HG02642 (cell line): ENCODE measurements around the gene PBRM1.
"Not testable (repeated sequence)": the region's sequence is repeated elsewhere in the genome, so short reads cannot be mapped to it uniquely, and the experiment has no call there.

ENCODE experiments used
- ATAC-seq: cut with Tn5 transposase; IDR thresholded peaks from one replicate; pipeline ENCODE4 v1.9.1; 2021; ENCODE audit warnings: mild to moderate bottlenecking; ENCODE audit not compliant: unreplicated experiment, poor library complexity

The PBRM1 gene

DNA sequence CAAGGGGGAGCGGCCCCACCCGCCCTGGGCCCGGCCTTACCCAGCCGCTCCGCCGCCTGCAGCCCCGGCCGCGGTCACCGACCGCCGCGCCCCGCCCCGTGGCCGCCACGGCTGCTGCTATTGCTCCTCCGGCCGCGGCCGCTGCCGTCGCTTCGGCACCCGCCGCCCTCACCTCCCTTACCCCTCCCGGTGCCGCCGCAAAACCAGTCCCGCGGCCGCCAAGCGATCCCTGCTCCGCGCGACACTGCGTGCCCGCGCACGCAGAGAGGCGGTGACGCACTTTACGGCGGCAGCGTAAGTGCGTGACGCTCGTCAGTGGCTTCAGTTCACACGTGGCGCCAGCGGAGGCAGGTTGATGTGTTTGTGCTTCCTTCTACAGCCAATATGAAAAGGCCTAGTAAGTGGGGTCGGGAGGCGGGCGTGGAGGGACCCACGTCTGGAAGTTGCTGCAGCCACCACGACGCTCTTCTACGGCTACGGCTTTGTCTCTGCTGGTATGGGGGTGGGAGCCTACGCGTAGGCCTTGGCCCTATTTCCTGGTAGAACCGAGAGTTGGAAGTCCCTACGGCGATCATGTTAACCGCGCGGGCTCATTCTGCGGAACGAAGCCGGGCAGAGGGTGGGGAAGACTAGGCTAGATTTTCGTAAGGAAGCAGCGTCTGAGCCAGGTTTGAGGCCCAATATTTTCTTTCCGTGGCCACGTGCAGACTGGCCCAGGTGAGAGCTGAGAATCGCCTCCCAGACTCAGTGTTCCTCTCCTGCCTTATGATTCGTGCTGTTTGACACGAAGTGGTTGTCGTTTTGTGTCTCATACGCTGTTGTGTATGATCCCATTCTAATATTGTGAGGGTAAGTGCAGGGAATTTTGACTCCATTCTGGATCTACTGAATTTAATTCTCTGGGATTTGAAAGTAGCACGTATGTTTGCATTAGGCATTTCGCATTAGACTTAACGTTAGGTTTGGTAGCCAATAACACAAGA, at the start of gene PBRM1, which contains the start of gene GNL3:
PBRM1 (minus strand) TSS at position 205 of the 983 bp plus-strand sequence.
GNL3 (plus strand) TSS at position 324 of the 983 bp plus-strand sequence; CDS start at position 385, 61 bp downstream.
- peak; percentile 82 for ATAC-seq

DNA sequence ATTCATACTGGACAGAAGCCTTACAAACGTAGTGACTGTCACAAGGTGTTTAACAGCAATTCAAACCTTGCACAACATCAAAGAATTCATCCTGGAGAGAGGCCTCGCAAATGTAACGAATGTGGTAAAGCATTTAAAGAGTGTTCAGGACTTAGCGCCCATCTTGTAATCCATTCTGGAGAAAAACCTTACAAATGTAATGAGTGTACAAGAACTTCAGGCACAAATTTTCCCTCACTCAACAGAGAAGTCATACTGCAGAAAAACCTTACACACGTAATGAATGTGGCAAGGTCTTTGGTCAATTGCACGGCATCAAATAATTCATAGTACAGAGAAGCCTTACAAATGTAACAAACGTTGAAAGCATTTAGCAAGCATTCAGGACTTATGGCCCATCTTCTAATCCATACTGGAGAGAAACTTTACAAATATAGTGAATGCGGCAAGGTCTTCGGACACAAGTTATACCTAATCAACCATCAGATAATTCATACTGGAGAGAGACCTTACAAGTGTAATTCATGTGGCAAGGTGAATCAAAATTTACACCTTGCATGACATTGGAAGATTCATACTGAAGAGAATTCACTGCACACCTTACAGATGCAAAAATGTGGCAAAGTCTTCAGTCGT, 47.7 kb upstream of the PBRM1 start:
- ATAC-seq, result no peak

DNA sequence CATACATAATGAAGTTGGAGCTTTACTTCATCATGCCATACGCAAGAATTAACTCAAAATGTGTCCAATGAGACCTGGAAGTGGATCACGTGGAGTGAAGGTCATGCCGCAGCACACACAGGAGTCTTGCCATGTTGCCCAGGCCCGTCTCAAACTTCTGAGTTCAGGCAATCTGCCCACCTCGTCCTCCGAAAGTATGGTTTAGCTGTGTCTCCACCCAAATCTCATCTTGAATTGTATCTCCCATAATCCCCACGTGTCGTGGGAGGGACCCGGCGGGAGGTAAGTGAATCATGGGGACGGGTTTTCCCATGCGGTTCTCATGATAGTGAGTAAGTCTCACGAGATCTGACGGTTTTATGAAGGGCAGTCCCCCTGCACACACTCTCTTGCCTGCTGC, 45.9 kb upstream of the PBRM1 start:
- ATAC-seq, result no peak

DNA sequence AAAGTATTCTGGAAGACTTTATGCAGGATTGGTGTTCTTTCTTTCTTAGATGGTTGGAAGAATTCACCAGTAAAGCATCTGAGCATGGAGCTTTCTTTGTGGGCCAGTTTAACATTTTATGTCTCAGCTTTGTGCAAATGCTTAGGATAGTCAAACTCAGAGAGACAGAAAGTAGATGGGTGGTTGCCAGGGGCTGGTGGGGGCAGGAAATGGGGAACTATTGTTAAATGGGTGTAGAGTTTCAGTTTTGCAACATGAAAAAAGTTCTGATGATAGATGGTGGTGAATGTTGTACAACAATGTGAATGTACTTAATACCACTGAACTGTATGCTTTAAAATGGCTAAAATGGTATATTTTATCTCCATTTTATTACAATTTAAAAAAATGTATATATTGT, 45.0 kb upstream of the PBRM1 start:
- ATAC-seq, result no peak

DNA sequence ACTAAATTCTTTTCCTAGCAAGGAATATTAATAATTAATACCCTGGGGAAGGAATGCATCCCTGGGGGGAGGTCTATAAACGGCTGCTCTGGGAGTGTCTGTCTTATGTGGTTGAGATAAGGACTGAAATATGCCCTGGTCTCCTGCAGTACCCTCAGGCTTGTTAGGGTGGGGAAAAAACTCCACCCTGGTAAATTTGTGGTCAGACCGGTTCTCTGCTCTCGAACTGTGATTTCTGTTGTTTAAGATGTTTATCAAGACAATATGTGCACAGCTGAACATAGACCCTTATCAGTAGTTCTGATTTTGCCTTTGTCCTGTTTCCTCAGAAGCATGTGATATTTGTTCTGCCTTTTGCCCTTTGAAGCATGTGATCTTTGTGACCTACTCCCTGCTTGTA, 43.0 kb upstream of the PBRM1 start:
- not testable (repeated sequence) for ATAC-seq

DNA sequence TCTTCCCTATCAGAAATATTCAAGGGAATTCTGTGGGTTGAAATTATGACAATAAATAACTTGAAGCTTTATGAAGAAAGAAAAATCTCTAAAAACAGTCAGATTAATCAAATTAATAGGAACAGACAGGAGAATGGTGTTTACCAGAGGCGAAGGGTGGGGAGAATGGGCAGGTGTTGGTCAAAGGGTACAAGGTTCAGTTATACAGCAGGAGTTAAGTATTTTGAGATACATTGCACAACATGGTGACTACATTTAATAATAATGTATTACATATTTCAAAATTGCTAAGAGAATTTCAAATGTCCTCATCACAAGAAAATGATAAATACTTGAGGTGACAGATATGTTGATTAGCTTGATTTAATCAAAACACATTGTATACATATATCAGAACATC, 38.8 kb upstream of the PBRM1 start:
- ATAC-seq, result no peak

DNA sequence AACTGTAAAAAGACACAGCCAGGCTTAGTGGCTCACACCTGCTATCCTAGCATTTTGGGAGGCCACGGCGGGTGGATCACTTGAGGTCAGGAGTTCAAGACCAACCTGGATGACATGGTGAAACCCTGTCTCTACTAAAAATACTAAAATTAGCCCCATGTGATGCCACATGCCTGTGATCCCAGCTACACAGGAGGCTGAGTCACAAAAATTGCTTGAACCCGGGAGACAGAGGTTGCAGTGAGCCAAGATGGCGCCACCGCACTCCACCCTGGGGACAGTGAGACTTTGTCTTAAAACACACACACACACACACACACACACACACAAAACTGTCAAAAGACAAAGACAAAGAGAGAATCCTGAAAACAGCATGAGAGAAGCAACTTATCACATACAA, 38.2 kb upstream of the PBRM1 start:
- no peak for ATAC-seq

DNA sequence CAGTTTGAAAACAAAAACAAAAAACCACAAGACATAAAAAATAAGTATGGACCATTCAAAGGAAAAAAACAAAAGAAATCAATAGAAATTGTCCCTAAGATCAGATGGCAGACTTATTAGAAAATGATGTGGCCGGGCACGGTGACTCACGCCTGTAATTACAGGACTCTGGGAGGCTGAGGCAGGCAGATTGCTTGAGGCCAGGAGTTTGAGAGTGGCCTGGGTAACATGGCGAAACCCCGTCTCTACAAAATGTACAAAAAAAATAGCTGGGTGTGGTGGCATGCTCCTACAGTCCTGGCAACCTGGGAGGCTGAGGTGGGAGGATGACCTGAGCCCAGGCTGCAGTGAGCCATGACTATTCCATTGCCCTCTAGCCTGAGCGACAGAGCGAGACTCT, 36.8 kb upstream of the PBRM1 start:
- ATAC-seq, result no peak

DNA sequence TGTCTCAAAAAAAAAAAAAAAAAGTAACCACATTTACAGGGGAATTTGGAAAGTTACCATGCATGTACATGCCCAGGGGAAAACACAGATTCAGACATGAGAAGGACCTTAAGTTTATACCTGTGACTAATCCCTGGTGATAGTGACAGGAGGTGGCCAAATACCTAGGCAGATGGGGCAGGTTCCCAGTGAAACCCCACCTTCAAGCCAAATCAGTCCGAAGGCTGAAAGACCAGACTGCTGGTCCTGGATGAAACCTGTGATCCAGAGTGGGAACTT, 36.0 kb upstream of the PBRM1 start:
- no peak for ATAC-seq

DNA sequence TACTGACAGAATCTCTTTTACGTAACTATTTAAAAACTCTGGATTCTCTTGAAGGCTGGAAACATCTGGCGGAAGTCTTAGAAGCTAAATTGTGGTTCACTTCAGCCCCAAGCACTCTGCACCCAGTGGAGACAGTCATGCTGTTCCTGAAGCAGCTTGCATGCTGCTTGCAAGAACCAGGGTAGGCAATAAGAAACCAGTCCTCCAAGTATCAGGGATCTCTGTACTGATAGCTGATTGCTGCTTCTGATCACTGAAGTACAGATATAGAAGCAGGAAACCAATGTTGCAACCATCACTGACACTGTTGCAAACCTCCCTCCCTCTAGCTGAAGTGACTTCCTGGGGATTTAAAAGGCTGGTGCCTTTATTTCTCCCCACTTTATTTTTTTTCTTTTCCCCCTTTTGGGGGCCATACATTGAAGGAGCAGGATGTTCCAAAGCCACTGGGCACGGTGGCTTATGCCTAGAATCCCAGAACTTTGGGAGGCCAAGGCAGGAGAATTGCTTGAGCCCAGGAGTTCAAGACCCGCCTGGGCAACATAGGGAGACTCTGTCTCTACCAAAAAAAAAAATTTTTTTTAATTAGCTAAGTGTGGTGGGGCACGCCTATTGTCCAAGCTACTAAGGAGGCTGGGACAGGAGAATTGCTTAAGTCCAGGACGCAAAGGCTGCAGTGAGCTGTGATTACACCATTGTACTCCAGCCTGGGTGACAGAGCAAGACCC, 35.5 kb upstream of the PBRM1 start:
- ATAC-seq, result peak; percentile 57

DNA sequence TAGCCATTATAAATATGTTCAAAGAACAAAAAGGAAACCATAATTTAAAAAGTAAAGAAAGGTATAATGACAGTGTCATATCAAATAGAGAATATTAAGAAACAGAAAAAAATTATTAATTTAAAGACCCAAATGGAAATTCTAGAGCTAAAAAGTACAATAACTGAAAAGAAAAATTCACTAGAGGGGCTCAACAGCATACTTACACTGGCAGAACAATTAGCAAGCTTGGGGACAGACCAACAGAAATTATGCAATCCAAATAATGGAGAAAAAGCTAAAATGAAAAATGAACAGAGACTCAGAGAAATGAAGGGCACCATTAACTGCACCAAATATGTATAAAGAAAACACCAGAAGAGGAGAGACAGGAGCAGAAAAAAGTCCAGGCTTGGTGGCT, 33.9 kb upstream of the PBRM1 start:
- no peak for ATAC-seq

DNA sequence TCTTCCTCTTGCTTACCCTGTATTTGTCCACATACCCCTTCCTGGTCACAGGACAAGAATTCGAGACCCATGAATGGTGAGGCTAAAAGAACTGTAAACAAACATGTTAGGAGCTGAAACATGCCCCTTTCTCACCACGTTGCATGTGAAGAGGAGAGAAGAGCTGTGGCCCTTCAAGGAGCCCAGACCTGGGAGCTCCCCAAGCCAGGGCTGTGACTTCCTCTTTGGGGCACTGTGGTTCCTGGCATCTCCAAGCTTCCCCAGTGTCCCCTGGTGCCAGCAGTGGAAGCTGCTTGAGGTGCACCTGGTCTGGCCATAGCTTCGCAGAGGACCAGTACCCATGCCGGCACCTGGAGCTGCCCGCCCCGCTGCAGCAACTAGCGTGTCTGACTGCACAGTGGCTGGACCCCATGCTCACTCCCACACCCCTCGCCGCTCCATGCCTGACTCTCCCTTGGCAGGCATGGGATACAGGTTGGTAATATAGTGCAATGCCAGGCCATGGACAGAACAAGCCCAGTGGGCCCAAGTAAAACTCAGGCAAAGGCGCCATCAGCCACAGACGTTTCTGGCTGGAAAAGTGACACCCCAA, 30.1 kb upstream of the PBRM1 start:
- no peak for ATAC-seq

DNA sequence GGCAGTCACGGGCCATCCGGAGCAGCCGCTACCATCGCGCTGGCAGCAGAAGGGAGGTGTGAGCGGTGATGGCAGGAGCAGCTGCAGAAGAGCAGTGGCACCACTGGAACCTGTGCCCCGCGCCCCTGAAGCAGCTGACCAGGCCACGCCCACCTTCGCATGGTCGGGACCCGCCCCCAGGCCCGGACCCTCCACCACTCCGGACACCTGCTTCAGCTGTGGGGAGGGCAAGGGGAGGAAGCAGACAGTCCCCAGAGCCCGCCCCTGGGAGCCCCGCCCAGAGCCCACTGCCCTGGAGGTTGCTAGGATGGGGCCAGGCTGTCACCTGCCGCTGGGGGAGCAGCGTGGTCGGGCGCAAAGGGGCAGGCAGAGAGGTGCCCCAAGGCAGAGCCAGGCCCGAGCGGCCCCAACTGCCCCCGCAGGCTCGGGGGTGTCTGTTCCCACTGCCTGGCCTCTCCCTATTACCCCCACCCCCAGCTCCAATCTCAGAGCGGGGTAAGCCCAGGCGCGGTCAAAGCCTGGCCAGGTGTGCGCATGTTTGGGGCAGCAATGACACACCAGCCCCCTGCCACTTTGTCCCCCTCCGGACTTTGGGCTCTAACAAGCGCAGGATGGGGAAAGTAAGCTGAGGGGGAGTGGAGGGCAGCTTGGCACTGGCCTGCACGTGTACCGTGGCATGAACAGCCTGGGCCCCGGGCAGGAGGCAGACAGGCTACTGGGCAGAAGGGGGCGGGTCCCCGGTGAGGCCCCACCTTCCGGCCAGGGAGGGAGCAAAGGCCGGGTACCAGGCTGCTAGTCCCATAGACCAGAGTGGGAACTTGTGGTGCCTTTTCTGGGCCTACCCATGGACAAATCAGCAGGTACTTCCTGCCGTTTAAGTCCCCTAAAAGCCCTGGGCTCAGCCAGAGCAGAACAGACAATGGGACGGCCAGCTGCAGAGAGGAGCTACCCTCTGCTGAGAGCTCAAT, 28.9 kb upstream of the PBRM1 start:
- ATAC-seq, result no peak

DNA sequence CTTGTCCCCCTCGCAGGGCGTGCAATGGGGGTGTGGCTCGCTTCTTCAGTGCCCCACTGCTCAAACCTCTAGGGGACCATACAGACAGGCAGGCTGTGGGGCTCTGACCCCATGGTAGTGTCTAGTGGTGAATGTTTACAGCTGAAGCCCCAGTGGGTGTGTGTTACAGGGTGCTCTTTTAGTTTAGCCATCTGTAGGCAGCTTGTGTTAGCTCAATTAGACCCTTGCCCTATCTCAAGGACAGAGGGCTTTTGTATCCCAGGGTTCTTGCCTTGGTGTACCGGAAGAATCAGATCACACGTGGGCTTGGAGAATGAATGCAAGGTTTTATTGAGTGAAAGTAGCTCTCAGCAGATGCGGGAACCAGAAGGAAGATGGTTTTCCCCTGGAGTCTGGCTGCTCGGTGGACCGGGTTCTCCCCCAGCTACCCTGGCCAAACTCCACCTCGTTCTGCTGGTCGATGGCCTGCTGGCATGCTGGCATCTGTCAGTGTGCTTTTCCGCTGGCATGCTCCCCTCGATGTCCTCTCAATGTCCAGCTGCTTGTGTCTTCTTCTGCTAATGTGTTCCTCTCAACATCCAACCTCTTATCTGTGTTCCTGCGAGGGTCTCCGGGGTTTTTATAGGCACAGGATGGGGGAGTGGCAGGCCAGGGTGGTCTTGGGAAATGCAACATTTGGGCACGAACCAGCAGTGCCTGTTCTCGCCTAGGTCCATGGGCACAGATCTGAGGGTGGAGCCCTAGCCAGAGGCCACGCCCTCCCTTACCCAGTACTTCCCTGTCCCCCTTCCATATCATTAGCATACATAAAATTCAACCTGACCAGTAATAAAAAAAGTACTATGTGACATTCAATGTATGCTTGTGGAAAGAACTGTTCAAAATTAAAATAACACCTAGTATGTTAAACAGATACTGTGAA, 26.8 kb upstream of the PBRM1 start:
- ATAC-seq, result no peak

DNA sequence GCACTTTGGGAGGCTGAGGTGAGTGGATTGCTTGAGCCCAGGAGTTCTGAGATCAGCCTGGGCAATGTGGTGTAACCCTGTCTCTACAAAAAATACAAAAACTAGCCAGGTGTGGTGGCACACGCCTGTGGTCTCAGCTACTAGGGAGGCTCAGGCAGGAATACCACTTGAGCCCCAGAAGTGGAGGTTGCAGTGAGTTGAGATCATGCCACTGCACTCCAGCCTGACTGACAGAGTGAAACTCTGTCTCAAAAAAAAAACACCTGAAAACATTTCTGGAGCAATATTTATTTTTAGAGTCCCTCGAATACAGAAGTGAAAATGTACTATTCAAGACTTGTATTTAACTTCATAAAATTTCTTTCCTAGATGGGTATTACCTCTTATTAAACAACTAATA, 24.8 kb upstream of the PBRM1 start:
- ATAC-seq, result no peak

DNA sequence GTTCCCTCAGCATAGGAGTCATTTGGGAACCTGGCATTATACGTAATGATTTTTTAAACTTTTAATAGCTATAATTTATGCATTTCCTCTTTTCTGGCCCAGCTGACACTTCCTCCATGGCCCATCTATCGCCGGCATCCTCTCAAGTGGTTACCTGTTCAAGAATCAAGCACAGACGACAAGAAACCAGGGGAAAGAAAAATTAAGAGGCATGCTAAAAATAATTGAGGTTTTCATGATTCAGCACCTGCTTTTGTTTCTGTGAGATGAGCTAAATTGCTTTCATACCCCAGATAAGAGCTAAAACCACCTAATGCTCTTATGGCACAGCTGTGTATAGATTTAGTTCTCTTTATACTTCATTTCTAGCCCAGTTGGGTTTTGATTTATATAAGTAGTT, 21.9 kb upstream of the PBRM1 start:
- no peak for ATAC-seq

DNA sequence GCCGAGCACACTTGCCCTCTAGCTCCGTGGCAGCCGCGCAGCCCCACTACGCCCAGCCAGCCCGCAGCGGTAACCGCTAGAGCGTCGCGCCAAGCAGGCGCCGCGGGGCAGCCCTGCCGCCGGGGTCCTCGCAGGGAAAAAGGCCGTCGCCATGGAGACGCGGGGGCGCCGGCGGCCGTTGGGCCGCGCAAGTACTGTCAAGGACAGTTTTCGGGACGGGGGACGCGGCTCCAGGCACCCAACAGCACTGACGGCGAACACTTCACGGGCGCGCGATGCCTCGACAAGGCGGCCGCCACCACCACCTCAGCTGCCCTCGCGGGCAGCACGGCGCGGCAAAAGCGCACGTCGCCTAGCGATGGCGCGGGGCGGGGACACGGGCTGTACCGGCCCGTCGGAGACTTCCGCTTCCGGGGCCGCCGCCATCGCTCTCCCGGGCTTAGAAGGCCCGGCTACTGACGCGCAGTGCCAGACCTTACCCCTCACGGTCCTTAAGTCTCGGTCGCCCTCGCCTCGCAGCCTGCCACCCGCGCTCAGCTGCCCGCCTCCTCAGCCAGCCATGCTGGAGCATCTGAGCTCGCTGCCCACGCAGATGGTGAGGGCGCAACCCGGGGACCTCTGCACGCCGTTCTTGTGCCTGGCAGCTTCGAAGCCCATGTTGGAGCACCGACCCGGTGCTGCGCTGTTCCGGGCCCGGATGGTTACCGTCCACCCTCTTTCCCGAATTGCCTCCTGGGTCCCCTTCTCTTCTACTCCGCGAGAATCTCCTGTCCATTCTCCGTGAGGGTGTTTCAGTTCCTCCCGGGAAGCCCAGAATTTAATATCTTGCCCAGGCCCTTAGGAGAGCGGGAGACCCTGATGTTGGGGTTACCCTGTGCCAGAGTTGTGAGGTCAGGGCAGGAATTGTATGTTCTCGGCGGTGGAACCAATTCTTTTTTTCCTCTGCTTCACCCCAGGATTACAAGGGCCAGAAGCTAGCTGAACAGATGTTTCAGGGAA, 20.3 kb upstream of the PBRM1 start, which contains the start of the genes GLT8D1 and SPCS1:
GLT8D1 (minus strand) TSS at position 104 of the 999 bp plus-strand sequence. CDS start 5,331 bp downstream, outside the sequence.
SPCS1 (plus strand) TSS at position 419 of the 999 bp plus-strand sequence; CDS start at position 560, 141 bp downstream.
- peak; percentile 84 for ATAC-seq
